GM19455 (cell line): ENCODE results near the gene ACBD4.

Source experiments
- ATAC-seq: cut with Tn5 transposase; IDR thresholded peaks from one replicate; pipeline ENCODE4 v1.9.1; 2021; ENCODE audit not compliant: unreplicated experiment

ACBD4 gene

GRCh38 chr17:45135192-45135977, at the start of gene ACBD4:
Gene ACBD4 (plus strand): TSS chr17:45135687. CDS start chr17:45136145, 458 bp downstream.
- ATAC-seq, result peak; percentile 73

DNA sequence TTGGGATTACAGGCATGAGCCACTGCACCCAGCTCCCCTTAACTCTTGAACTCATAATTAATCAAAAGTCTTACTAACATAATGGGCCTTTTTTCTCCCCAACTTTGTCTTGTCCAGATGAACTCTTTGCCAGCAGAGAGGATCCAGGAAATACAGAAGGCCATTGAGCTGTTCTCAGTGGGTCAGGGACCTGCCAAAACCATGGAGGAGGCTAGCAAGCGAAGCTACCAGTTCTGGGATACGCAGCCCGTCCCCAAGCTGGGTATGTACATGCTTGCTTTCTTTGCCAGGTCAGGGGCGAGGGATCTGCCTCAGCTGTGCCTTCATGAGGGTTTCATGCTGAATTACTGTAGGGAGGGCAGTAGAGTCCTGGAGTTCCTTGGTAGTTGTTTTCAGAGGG, 49.1 kb upstream of the ACBD4 start:
- ATAC-seq, result no peak

- no peak for ATAC-seq
Measured at GRCh38 chr17:45086865-45087503, 48.5 kb upstream of the ACBD4 start.

DNA sequence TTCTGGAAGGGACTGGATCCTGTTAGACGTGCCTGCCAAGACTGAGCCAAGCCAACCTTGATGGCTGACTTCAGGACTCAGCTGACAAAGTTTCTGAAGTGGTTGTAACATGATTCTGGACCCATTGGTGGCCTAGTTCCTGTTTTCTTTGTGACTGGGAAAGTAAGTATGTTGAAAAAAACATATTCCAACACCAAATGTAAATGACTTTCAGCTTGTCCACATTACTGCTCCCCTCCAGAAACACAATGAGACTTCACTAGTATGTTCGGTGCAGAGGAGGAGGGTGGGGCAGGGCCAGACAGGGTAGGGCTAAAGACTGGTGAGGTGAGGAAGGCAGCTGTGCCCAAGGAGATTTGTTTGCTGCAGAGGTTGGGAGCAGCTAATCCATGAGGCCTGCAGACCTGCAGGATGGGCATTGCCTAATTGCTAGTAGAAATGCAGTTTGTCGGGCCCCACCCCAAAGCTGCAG, 47.9 kb upstream of the ACBD4 start:
- ATAC-seq, result no peak

DNA sequence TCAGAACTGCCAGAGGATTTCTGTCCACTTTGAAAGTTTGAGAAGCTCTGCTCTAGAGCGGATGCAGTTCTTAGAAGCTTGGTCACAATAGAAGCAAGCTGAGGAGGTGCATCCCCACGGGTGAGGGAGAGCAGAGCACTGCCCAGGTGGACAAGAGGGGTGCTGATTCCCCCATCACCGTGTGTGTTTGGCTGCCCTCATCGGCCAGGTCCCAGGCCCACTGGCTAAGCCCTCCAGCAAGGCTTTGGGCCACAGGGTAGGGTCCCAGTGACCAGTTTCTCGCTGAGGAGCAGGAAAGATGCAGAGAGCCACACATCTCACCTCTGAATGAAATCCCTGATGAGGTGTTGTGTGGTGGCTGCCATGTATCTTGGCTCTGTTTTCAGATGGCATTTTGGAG, 47.5 kb upstream of the ACBD4 start:
- no peak for ATAC-seq

- ATAC-seq, result no peak
Measured at GRCh38 chr17:45088741-45089140, 46.7 kb upstream of the ACBD4 start.

GRCh38 chr17:45090711-45091110, 44.8 kb upstream of the ACBD4 start:
- no peak for ATAC-seq

DNA sequence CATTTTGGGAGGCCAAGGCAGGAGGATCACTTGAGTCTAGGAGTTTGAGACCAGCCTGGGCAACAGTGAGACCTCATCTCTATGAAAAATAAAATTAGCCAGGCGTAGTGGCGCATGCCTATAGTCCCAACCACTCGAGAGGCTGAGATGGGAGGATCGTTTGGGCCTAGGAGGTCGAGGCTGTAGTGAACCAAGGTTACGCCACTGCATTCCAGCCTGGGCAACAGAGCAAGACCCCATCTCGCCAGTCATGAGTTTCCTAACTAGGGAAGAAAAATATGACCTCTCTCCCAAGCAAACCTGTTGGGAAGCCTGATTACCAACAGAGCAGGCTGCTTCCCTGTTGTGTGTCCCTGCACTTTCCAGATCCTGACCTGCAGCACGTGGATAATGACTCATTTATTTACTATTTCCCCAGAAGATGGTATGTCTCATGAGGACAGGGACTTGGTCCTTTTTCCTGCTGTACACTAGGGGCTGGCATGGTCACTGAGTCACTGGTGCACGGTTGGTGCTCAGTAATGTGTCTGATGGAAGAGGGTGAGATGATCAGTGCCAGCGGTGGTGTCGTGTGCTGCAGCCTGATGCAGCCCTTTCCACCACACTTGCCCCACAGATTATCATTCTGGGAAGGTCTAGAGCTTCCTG, 43.6 kb upstream of the ACBD4 start:
- ATAC-seq, result no peak

DNA sequence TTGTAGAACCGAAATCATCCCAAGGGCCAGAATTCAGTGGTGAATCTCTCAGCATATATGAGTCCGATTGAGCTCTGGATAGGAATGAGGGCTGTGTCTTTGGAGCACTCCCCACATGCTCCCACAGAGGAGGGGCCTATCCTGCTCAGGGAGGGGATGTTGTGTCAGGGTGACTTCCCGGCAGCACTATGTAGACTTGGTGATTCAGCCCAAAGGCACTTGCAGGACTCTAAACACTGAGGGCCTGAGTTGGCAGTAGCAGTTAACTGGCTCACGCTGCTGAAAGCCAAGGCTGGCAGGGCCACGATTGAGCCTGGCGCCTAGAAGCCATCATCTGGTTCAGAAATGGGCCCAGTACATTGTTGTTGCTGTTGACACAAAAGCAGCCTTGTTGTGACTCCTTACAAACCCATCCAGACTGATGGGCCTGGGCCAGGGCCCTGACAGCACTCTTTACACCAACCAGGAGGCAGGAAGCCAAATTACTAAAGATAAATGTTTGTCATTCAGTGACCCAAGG, 42.5 kb upstream of the ACBD4 start:
- ATAC-seq, result no peak

- no peak for ATAC-seq
Measured at GRCh38 chr17:45093444-45094110, 41.9 kb upstream of the ACBD4 start.

DNA sequence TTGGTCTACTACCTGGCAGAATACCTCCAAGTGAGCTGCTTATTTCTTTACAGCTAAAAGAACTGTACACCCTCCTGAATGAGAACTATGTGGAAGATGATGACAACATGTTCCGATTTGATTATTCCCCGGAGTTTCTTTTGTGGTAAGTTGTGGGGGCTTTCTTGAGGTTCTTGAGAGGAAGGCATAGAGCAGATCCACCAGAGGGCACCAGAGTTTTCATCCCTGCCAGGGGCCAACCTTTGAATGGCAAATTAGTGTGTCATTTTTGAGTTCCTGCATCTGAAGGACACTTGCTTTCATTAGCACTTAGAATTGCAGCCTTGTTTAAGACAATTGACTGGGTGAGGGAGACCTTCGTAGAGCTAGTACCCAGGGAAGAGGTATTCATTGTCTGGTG, 39.3 kb upstream of the ACBD4 start:
- ATAC-seq, result no peak

- ATAC-seq, result no peak
Measured at GRCh38 chr17:45096926-45097325, 38.6 kb upstream of the ACBD4 start.

DNA sequence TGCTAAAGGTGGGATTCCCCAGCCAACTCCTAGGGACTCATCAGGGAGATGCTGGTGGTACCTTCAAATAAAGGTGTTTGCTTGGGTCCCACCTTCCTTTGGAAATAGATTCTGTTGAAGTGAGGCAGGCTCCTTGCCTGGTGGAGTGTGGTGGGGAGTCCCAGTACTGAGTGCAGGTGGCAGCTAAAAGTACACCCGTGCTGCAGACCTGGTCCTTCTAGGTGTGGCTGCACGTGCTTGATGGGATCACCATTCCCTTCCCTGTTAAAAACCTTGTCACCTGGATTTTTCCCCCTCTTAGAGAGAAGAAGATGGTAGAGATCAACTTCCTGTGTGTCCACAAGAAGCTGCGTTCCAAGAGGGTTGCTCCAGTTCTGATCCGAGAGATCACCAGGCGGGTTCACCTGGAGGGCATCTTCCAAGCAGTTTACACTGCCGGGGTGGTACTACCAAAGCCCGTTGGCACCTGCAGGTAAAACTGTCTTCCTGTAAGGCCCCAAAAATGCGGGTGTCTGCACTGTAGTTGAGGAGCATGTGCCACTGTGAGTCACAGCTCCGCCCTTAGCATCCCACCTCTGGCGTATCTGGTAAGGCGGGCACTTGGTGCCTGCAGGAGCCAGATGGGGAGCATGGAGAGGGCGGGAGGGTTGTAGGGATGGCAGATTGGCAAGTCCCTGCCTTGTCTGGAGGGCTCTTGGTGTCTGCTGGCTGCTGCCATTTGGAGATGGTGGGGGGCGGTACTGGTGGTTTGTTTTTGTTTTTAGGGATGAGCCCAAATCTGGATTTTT, 37.2 kb upstream of the ACBD4 start:
- ATAC-seq, result no peak

DNA sequence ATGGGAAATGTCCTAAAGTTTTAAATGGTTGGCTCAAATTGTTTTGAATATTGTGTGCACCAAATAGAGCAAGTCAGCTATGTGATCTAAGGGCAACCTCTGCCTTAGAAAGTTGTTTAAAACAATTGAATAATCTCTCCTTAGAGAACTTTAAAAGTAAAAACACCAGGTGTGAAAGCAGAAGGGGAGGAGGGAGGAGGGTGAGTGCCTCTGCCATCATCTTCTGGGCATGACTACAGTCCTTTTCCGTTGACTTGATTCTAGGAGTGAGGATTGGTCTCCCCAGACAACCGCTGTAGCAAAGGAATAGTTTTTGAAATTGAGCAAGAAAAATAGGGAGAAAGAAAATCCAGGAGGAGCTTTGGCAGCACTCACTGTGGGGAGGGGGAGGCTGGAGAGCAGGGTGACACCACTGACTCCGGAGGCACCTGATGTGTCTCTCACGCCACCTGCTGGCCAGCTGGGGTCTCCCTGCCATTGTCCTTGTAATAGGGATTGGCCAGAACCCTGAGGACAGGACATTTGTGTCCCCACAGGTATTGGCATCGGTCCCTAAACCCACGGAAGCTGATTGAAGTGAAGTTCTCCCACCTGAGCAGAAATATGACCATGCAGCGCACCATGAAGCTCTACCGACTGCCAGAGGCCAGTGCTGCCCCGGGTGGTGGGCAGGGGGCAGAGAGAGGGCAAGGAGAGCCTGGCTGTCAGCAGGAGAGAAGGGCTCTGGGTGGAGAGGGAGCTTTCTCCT, 36.4 kb upstream of the ACBD4 start:
- ATAC-seq, result no peak

DNA sequence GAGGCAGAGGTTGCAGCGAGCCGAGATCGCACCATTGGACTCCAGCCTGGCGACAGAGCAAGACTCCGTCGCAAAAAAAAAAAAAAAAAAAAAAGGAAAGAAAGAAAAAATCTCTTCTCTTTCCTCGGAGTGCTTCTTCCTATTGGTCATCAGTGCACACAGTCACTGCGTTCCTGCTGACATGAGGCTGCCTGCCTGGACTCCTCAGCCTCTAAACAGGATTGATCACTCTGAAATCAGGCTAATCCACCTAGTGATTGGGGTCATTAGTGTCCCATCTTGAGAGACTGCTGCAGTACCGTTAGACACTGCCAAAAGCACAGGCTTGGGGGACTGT, 34.0 kb upstream of the ACBD4 start:
- ATAC-seq, result no peak

DNA sequence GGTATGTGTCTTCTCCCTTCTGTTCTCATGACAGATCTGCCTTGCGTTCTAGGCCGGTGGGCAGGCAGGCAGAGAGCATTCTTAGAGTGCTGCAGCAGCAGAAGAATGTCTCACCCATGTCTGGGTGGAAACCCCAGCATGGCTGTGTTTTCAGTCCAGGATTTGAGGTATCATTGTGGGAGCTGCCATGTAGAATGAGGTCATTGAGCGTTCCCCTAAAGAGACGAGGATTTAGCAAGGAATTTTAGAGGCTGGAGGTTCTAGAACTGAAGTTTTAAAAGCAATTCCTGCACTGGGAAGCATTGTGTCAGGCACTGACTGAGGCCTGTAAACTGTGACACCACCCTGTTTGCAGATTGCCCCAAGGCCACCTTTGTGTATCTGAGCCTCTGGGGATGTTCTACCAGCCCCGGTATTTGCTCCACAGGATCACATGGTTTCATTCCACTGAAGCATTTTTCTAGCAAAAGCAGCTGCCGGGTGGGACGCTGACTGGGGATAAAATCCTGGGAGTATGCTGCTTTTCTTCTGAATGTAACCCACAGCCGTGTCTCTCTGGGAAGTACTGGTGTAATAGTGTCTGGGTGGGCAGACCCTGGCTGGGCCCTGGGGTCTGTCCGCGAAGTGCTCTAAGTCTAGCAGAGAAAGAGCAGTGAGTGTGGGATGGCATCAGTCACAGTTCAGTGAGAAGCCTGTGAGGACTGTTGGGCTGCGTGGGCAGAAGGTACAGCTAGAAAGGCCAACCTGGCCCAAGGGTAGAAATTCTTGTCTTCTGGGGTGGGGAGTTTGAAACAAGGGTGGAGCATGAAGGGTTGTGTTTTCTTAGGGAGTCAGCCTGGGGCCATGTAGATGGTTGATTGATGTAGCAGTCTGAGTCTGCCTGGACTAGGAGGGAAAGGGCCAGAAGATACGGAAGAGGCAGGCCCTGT, 33.3 kb upstream of the ACBD4 start:
- no peak for ATAC-seq

GRCh38 chr17:45102856-45103255, 32.6 kb upstream of the ACBD4 start:
- ATAC-seq, result no peak

GRCh38 chr17:45103269-45103795, 32.2 kb upstream of the ACBD4 start:
- no peak for ATAC-seq

DNA sequence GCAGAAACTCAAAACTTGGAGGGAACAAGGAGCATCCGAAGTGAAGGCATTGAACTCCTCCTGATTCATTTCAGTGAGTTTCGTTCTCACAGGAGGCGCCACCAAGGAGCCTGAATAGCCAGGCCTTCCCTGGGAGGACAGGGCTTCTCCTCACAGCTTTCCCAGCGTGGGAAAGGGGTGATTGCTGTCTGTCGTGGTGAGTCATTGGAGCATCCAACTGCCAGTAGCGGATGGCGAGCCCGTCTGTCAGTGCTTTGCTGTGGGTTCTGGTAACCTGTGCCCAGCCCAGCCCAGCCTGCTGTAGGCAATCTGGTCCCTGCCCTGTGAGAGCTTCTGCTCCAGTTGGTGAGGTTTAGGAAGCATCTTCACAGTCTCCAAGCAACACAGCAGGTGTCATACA, 31.5 kb upstream of the ACBD4 start:
- ATAC-seq, result no peak
